ENCODE data around the gene SLC2A13. TPM values are rescaled to one million over a fixed set of nuclear protein-coding genes. Genes with fewer than 3 reads are reported as not detected.
"Not testable (repeated sequence)": the region's sequence is repeated elsewhere in the genome, so short reads cannot be mapped to it uniquely, and the experiment has no call there.

The SLC2A13 gene
- total and polyA plus RNA-seq, 3 donors from 2014 or later = 3.3 to 19.8 (median 18.0) TPM

DNA sequence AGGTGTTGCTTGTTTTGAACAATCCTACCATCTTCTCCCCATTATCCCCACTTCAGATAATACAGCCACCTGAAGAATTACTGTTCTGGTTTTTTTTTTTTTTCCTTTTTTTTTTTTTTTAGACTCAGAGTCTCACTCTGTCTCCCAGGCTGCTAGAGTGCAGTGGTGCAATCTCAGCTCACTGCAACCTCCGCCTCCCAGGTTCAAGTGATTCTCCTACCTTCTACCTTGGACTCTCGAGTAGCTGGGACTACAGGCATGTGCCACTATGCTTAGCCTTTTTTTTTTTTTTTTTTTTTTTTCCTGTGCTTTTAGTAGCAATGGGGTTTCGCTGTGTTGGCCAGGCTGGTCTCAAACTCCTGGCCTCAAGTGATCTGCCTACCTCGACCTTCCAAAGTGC is 306.9 kb downstream of the SLC2A13 start:
- no peaks in the 10 kb centered on the region for H3K4me1 ChIP-seq
- WGBS, 2 donors = 96 to 98% methylated on average over 4 of the region's 4 CpGs
- H3K27me3 ChIP-seq = no peaks in the 10 kb centered on the region
- intact Hi-C loops (cut with DNase I; ENCODE audit: low total_unique reads) = no loop called here
- no peaks in the 10 kb centered on the region for H3K9me3 ChIP-seq
- TF ChIP-seq, protein P1, sequence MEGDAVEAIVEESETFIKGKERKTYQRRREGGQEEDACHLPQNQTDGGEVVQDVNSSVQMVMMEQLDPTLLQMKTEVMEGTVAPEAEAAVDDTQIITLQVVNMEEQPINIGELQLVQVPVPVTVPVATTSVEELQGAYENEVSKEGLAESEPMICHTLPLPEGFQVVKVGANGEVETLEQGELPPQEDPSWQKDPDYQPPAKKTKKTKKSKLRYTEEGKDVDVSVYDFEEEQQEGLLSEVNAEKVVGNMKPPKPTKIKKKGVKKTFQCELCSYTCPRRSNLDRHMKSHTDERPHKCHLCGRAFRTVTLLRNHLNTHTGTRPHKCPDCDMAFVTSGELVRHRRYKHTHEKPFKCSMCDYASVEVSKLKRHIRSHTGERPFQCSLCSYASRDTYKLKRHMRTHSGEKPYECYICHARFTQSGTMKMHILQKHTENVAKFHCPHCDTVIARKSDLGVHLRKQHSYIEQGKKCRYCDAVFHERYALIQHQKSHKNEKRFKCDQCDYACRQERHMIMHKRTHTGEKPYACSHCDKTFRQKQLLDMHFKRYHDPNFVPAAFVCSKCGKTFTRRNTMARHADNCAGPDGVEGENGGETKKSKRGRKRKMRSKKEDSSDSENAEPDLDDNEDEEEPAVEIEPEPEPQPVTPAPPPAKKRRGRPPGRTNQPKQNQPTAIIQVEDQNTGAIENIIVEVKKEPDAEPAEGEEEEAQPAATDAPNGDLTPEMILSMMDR (IDR thresholded peaks at IDR 0.05) = no peak
- no peak for TF ChIP-seq POLR2A (IDR thresholded peaks at IDR 0.05)
- no peak for DNase-seq
- H3K36me3 ChIP-seq (ENCODE audit: low read depth, missing control alignments) = no peaks in the 10 kb centered on the region
- no peak overlapping the region for H3K27ac ChIP-seq
- no peak overlapping the region for H3K4me3 ChIP-seq

DNA sequence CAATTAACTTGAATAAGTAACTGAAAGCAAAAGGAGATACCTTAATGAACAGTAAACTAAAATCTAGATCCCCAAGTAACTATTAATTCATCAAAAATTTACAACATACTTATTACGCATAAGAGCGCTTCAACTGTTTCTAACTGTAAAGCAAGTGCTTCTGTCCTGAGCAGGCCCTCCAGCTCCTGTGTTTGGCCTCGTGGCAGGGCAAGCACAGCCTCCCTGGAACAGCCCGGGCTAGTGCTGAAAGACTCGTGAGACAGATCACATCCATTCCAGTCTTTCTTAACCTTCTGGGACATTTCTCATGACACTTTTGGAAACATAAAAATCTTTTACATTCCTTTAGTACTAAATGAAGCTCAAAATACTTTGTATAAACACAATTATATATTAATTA is 307.5 kb downstream of the SLC2A13 start:
- Histone ChIP-seq H3K4me1 (no peaks in the 10 kb centered on the region), H3K27me3 (no peaks in the 10 kb centered on the region), H3K36me3 (ENCODE audit: low read depth, missing control alignments) (no peaks in the 10 kb centered on the region), H3K4me3 (no peak overlapping the region), H3K27ac (no peak overlapping the region), H3K9me3 (no peaks in the 10 kb centered on the region)
- no peak for DNase-seq
- WGBS, 2 donors = 87 to 88% methylated on average over 5 of the region's 5 CpGs
- no peak for TF ChIP-seq POLR2A (IDR thresholded peaks at IDR 0.05)
- TF ChIP-seq, protein P1 (IDR thresholded peaks at IDR 0.05) = no peak
- intact Hi-C loops (cut with DNase I; ENCODE audit: low total_unique reads) = no loop called here

DNA sequence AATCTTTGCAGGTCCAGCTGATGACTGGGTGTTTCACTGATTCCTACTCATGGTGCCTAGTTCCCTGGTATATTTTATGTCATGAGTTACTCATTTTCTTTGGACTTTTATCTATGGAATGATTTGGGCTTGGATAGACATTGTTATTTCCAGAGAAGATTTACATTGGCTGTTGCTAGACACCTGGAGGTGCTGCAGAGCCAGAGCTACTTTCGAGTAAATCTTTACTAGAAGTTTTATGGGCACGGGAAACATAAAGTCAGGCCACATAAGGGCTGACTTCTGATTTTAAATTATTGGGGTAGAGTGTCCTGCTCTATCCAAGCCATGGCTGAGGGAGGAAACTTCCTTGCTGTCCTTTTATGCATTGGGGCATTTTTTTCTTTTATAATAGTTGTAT is 310.4 kb downstream of the SLC2A13 start:
- H3K4me3 ChIP-seq = no peak overlapping the region
- H3K9me3 ChIP-seq = no peaks in the 10 kb centered on the region
- WGBS, 2 donors = 92 to 93% methylated on average over 2 of the region's 2 CpGs
- no peak for DNase-seq
- no peaks in the 10 kb centered on the region for H3K36me3 ChIP-seq (ENCODE audit: low read depth, missing control alignments)
- intact Hi-C loops (cut with DNase I; ENCODE audit: low total_unique reads) = no loop called here
- no peaks in the 10 kb centered on the region for H3K4me1 ChIP-seq
- no peak for TF ChIP-seq POLR2A (IDR thresholded peaks at IDR 0.05)
- TF ChIP-seq, protein P1 (IDR thresholded peaks at IDR 0.05) = no peak
- no peaks in the 10 kb centered on the region for H3K27me3 ChIP-seq
- H3K27ac ChIP-seq = no peak overlapping the region

DNA sequence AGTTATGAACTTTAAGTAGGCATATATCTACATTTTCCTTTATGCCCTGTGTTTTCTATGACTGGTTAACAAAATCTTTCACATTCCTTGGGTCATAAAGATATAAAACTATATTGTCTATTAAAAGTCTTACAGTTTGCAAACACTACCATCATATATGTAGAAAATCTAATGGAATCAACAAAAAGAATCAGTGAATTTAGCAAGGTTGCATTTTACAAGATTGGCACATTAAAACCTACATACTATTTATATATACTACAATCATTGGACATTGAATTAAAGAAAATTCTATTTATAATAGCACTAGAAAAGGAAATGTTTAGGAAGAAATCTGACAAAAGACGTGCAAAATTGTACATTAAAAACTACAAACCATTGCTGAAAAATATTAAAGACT is 312.9 kb downstream of the SLC2A13 start:
- intact Hi-C loops (cut with DNase I; ENCODE audit: low total_unique reads) = no loop called here
- DNase-seq = no peak
- Histone ChIP-seq H3K4me1 (no peaks in the 10 kb centered on the region), H3K27me3 (no peaks in the 10 kb centered on the region), H3K36me3 (ENCODE audit: low read depth, missing control alignments) (no peaks in the 10 kb centered on the region), H3K4me3 (no peak overlapping the region), H3K9me3 (no peaks in the 10 kb centered on the region), H3K27ac (no peak overlapping the region)
- WGBS, 2 donors = 71 to 85% methylated on average over 1 of the region's 1 CpG
- TF ChIP-seq POLR2A (IDR thresholded peaks at IDR 0.05) = no peak

DNA sequence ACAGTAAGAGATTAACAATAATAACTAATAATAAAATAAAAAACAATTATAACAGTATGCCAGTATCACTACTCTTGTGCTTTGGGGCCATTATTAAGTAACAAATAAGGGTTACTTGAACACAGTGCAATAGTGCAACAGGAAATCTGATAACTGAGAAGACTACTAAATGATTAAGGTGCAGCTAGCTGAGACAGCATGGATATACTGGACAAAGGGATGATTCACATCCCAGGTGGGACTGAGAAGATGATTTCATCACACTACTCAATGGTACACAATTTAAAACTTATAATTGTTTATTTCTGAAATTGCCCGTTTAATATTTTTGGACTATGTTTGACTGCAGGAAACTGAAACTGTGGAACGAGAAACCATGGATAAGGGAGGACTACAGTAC is 317.6 kb downstream of the SLC2A13 start:
- TF ChIP-seq, protein P1 (IDR thresholded peaks at IDR 0.05) = no peak
- TF ChIP-seq POLR2A (IDR thresholded peaks at IDR 0.05) = no peak
- Histone ChIP-seq H3K36me3 (ENCODE audit: low read depth, missing control alignments) (no peaks in the 10 kb centered on the region), H3K9me3 (no peaks in the 10 kb centered on the region), H3K27ac (no peak overlapping the region), H3K4me1 (no peaks in the 10 kb centered on the region), H3K4me3 (no peak overlapping the region), H3K27me3 (no peaks in the 10 kb centered on the region)
- intact Hi-C loops (cut with DNase I; ENCODE audit: low total_unique reads) = no loop called here
- no peak for DNase-seq
- 89 to 92% methylated on average over 2 of the region's 2 CpGs for WGBS, 2 donors

DNA sequence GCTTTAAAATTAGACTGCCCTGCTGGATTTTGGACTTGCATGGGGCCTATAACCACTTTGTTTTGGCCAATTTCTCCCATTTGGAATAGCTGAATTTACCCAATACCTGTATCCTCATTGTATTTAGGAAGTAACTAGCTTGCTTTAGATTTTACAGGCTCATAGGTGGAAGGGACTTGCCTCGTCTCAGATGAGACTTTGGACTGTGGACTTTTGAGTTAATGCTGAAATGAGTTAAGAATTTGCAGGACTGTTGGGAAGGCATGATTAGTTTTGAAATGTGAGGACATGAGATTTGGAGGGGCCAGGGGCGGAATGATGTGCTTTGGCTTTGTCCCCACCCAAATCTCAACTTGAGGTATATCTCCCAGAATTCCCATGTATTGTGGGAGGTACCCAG is 320.1 kb downstream of the SLC2A13 start:
- H3K9me3 ChIP-seq; intact Hi-C loops (cut with DNase I; ENCODE audit: low total_unique reads); H3K27ac ChIP-seq; H3K36me3 ChIP-seq (ENCODE audit: low read depth, missing control alignments); DNase-seq; H3K4me1 ChIP-seq; H3K27me3 ChIP-seq; H3K4me3 ChIP-seq: not testable (repeated sequence)
- 85 to 97% methylated on average over 2 of the region's 2 CpGs for WGBS, 2 donors

Data from testis (tissue), 3 donors.